ENCODE data around the gene GHR.

The GHR gene

DNA sequence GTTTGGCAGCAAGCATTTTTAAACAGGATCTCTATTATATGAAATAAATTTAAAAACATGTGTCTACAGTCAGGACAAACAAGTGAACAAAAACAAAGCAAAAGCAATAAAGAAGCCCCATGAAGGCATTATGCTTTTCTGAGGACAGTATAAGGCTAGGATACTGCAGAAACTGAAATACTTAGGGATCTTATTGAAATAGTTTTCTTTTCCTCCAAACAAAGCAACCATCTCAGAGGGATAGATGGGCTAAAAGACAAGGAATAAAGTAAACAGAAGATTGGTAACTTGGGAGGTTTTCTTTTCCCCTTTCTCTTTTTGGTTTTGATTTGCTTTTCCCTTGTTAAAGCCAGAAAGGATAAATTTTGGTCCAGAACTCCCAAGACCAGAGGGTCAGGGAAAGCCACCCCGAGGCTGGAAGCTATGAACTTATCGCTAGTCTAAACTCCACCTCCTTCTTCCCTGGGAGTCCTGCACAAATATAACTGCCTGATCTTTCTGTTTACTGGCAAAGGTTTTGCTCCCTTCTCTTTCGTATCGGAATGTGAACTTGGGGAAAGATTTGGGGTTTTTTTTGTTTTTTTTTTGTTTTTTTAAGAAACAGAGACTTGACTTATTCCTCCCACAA, 164.0 kb downstream of the GHR start:
- Histone ChIP-seq H3K9me3 (ENCODE audit: insufficient read depth, low read length, severe bottlenecking) (no peaks in the 10 kb centered on the region), H3K36me3 (ENCODE audit: insufficient read depth, low read length) (no peaks in the 10 kb centered on the region), H3K4me3 (ENCODE audit: low read depth in 1 of 2, low read length in 2 of 2) (no peak overlapping the region), H4K20me1 (ENCODE audit: insufficient read depth, low read length) (no peaks in the 10 kb centered on the region), H3K4me2 (ENCODE audit: insufficient read depth, low read length) (no peak overlapping the region), H3K9ac (ENCODE audit: low read depth, low read length) (no peak overlapping the region), H3K27ac (ENCODE audit: low read length) (no peak overlapping the region), H3K79me2 (ENCODE audit: insufficient read depth, low read length) (no peaks in the 10 kb centered on the region), H2AFZ (ENCODE audit: low read depth, low read length) (no peak overlapping the region), H3K4me1 (ENCODE audit: insufficient read depth, low read length) (no peaks in the 10 kb centered on the region), H3K27me3 (ENCODE audit: insufficient read depth, low read length, poor library complexity) (peaks cover 4% of the 10 kb centered on the region)
- DNase-seq (no peak), ATAC-seq (ENCODE audit: insufficient read depth, low read depth) (no peak)
- TF ChIP-seq, protein P1, sequence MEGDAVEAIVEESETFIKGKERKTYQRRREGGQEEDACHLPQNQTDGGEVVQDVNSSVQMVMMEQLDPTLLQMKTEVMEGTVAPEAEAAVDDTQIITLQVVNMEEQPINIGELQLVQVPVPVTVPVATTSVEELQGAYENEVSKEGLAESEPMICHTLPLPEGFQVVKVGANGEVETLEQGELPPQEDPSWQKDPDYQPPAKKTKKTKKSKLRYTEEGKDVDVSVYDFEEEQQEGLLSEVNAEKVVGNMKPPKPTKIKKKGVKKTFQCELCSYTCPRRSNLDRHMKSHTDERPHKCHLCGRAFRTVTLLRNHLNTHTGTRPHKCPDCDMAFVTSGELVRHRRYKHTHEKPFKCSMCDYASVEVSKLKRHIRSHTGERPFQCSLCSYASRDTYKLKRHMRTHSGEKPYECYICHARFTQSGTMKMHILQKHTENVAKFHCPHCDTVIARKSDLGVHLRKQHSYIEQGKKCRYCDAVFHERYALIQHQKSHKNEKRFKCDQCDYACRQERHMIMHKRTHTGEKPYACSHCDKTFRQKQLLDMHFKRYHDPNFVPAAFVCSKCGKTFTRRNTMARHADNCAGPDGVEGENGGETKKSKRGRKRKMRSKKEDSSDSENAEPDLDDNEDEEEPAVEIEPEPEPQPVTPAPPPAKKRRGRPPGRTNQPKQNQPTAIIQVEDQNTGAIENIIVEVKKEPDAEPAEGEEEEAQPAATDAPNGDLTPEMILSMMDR (IDR thresholded peaks at IDR 0.05; ENCODE audit: borderline replicate concordance, extremely low read depth, low read length, poor library complexity, severe bottlenecking) = no peak
- no peak for TF ChIP-seq EZH2 (IDR thresholded peaks at IDR 0.05; ENCODE audit: borderline replicate concordance, low read depth, low read length, severe bottlenecking)

- no peaks in the 10 kb centered on the region for H3K4me1 ChIP-seq (ENCODE audit: insufficient read depth, low read length)
- no peaks in the 10 kb centered on the region for H4K20me1 ChIP-seq (ENCODE audit: insufficient read depth, low read length)
- H3K9me3 ChIP-seq (ENCODE audit: insufficient read depth, low read length, severe bottlenecking) = no peaks in the 10 kb centered on the region
- DNase-seq (no peak), ATAC-seq (ENCODE audit: insufficient read depth, low read depth) (no peak)
- no peaks in the 10 kb centered on the region for H3K36me3 ChIP-seq (ENCODE audit: insufficient read depth, low read length)
- TF ChIP-seq EZH2 (IDR thresholded peaks at IDR 0.05; ENCODE audit: borderline replicate concordance, low read depth, low read length, severe bottlenecking) = no peak
- TF ChIP-seq, protein P1 (IDR thresholded peaks at IDR 0.05; ENCODE audit: borderline replicate concordance, extremely low read depth, low read length, poor library complexity, severe bottlenecking) = no peak
- H3K4me3 ChIP-seq (ENCODE audit: low read depth in 1 of 2, low read length in 2 of 2) = no peak overlapping the region
- peaks cover 4% of the 10 kb centered on the region for H3K27me3 ChIP-seq (ENCODE audit: insufficient read depth, low read length, poor library complexity)
- no peak overlapping the region for H3K4me2 ChIP-seq (ENCODE audit: insufficient read depth, low read length)
- H3K27ac ChIP-seq (ENCODE audit: low read length) = no peak overlapping the region
- no peak overlapping the region for H3K9ac ChIP-seq (ENCODE audit: low read depth, low read length)
- H3K79me2 ChIP-seq (ENCODE audit: insufficient read depth, low read length) = no peaks in the 10 kb centered on the region
- no peak overlapping the region for H2AFZ ChIP-seq (ENCODE audit: low read depth, low read length)
These were observed 167.3 kb downstream of the GHR start for GRCh38 chr5:42590566-42590965.

- Histone ChIP-seq H3K9me3 (ENCODE audit: insufficient read depth, low read length, severe bottlenecking) (no peaks in the 10 kb centered on the region), H3K4me1 (ENCODE audit: insufficient read depth, low read length) (no peaks in the 10 kb centered on the region), H3K36me3 (ENCODE audit: insufficient read depth, low read length) (no peaks in the 10 kb centered on the region), H2AFZ (ENCODE audit: low read depth, low read length) (no peak overlapping the region), H3K27ac (ENCODE audit: low read length) (no peak overlapping the region), H3K79me2 (ENCODE audit: insufficient read depth, low read length) (no peaks in the 10 kb centered on the region), H3K9ac (ENCODE audit: low read depth, low read length) (no peak overlapping the region), H3K4me3 (ENCODE audit: low read depth in 1 of 2, low read length in 2 of 2) (no peak overlapping the region), H3K27me3 (ENCODE audit: insufficient read depth, low read length, poor library complexity) (peaks cover 4% of the 10 kb centered on the region), H3K4me2 (ENCODE audit: insufficient read depth, low read length) (no peak overlapping the region), H4K20me1 (ENCODE audit: insufficient read depth, low read length) (no peaks in the 10 kb centered on the region)
- DNase-seq = no peak
- no peak for TF ChIP-seq EZH2 (IDR thresholded peaks at IDR 0.05; ENCODE audit: borderline replicate concordance, low read depth, low read length, severe bottlenecking)
- TF ChIP-seq, protein P1 (IDR thresholded peaks at IDR 0.05; ENCODE audit: borderline replicate concordance, extremely low read depth, low read length, poor library complexity, severe bottlenecking) = no peak
- no peak for ATAC-seq (ENCODE audit: insufficient read depth, low read depth)
These were observed 167.8 kb downstream of the GHR start for GRCh38 chr5:42591015-42591414.

All from DND-41 (cell line).